HG03521 (cell line): Measurements from ENCODE around the gene TNNT3.
"Not testable (repeated sequence)": the region's sequence is repeated elsewhere in the genome, so short reads cannot be mapped to it uniquely, and the experiment has no call there.

Source experiments
- ATAC-seq: cut with Tn5 transposase; IDR thresholded peaks from one replicate; pipeline ENCODE4 v1.9.1; 2021; ENCODE audit warnings: mild to moderate bottlenecking, moderate library complexity; ENCODE audit not compliant: unreplicated experiment

Gene TNNT3

GRCh38 chr11:1933416-1934334 lies 14.2 kb downstream of the TNNT3 start:
- no peak for ATAC-seq

- no peak for ATAC-seq
Observed at GRCh38 chr11:1934335-1935155, 15.0 kb downstream of the TNNT3 start.

GRCh38 chr11:1935156-1936071 lies 15.9 kb downstream of the TNNT3 start:
- ATAC-seq: no peak

GRCh38 chr11:1936072-1936780 lies 16.7 kb downstream of the TNNT3 start:
- ATAC-seq: no peak

DNA sequence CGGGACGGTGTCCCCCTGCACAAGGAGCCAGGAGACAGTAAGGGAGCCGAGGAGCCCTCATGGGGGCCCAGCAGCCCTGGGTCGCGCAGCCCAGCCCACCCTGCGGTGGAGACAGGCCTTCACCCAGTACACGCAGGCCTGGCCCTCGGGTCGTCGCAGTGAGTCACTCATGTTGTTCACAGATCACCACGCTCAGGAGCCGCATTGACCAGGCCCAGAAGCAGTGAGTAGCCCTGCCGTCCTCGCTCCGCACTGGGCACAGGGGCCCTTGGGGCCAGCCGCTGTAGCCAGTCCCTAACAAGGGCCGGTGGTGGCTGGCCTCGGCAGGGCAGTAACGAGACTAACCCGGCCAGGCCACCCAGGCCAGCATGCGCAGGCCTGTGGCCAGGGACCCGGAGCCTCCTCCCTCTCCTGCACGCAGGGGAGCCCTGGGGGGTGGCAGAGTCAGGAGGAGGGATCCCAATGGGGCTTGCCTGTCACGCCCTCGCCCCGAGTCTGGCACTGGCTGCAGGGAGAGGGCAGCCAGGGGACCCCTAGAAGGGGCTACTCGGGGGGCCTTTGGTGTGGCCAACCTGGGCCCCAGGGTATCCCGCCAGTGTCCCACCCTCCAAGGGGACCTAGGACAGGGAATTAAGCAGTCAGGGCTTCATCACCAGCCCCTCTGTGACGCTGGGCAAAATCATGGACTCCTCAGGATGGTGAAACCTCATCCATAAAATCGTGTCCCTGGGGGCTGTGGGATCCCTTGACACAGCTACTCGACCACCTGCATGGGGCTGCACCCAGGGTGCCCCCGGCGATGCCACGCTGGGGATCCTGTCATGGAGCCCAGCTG lies 17.5 kb downstream of the TNNT3 start:
- ATAC-seq: no peak

DNA sequence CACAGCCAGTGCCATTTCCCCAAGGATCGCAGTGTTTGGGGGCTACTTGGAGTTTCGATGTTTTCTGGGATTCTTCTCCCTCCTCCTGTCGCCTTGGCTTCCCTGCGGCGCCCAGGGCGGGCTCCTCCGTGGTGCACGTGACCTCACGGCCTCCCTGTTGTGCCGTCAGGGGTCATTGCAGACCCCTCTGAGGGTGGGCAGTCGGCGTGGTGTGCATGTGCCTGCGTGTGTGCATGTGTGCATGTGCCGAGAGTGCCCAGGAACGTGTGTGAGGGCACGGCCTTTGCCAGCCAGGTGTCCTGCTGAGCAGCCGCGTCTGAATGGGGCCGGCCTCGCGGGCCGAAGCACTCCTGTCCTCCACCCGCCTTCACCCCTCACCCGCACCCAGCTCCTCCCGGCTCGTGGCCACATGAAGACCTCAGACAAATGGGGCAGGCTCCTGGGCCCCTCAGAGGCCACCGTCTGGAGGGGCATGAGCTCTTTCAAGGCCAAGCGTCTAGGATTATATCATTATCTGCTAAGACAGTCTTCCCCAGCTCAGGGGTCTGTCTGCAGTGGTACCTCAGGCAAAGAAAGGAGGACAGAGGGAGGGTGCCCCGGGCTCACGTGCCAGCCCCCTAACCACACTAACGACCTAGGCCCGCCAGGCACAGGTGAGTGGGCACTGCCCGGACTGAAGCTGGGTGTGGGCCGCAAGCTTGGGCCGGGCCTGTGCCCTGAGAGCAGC lies 18.3 kb downstream of the TNNT3 start:
- no peak for ATAC-seq

- no peak for ATAC-seq
Observed at GRCh38 chr11:1938343-1939005, 19.0 kb downstream of the TNNT3 start.

GRCh38 chr11:1939006-1939625 lies 19.6 kb downstream of the TNNT3 start:
- ATAC-seq: no peak

DNA sequence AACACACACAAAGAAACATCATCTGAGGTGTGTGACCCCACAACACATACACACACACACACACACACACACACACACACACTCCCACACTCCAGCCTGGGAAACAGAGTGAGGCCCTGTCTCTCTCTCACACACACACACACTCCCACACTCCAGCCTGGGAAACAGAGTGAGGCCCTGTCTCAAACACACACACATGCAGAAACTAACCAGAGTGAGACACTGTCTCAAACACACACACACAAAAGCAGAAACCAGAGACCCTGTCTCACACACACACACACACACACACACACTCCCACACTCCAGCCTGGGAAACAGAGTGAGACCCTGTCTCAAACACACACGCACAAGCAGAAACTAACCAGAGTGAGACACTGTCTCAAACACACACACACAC lies 20.3 kb downstream of the TNNT3 start:
- ATAC-seq: not testable (repeated sequence)

DNA sequence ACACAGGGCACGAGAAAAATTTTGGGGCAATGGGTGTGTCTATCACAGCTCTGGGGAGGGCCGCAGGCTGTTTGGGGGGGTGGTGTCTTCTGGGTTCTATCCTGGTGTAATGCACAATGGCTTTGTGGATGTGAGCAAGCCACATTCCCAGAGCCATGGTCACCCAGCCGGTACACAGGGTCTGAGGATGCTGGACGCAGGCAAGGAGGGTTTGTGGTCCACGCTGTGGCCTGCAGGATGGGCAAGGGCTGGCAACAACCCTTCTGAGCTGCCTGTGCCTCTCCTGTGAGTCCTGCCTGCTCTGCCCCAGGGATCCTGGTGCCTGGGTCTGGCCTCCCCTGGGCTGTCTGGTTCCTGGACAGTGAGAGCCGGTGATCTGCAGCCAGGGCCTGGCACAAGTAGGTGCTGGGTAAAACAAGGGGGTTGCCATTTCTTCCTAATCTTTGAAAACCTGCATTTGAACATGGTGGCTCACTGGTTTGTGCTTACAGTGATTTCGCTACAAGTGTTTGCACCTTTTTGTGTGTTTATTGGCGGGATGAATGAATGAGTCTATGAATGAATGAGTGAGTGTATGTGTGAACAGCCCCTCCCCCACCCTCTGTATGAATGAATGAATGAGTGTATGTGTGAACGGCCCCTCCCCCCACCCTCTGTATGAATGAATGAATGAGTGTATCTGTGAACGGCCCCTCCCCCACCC lies 23.2 kb downstream of the TNNT3 start:
- ATAC-seq: no peak

GRCh38 chr11:1943576-1943975 lies 24.1 kb downstream of the TNNT3 start:
- ATAC-seq: no peak

DNA sequence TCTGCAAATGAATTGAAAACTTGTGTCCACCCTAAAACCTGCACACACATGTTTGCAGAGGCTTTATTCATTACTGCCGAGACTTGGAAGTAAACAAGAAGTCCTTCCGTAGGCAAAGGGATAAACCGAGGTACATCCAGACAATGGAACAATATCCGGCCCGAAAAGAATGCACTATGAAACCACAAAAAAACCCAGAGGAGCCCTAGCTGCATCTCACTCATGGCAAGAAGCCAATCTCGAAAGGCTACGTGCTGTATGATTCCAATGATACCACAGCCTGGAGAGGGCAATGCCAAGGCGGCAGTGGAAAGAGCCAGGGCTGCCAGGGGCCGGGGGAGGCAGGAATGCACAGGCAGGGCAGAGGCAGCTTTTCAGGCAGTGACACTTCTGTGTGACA lies 24.5 kb downstream of the TNNT3 start:
- ATAC-seq: no peak

- no peak for ATAC-seq
Observed at GRCh38 chr11:1946812-1947484, 27.4 kb downstream of the TNNT3 start, which contains the start of gene MRPL23. MRPL23 (plus strand) TSS chr11:1947332; CDS start chr11:1947363, 31 bp downstream.

GRCh38 chr11:1947592-1948237 lies 28.2 kb downstream of the TNNT3 start:
- no peak for ATAC-seq

DNA sequence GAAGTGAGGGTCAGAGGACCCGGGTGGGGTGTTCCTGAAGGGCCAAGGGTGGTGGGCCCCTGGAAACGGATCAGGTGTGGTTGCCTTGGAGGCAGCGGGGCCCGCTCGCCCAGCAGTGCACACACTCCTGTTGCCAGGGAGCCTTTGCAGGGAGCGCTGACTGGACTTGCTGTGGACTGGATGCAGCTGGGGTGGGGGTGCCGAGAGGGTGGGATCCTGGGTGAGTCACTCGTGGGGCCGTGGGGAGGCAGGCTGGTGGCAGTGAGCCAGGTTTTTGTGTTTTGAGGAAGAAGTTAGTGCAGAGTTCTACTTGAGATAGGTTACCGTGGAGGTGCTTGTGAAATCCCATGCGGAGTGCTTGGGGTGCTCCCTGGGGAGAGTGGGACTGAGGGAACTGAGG lies 28.9 kb downstream of the TNNT3 start:
- ATAC-seq: no peak

- no peak for ATAC-seq
Observed at GRCh38 chr11:1949302-1949701, 29.8 kb downstream of the TNNT3 start.
